ENCODE results near the gene ETS1.

Gene ETS1

DNA sequence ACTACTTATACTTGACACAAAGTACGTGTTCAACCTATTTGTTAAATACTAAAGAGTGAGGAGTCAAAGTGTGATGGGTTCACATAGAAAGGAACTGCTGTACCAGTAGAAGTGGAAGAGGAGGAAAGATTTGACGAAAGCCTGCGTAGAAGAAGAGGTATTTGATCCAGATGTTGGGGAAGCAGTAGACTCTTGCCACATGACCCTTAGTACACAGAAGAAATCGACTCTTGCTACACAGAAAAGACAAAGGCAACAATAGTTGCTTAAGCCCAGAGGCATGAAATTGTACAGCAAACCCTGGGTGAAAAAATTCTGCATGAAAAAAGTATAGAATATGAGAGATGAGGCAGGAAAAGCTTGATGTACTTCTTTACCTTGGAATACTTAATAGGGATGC is 152.9 kb downstream of the ETS1 start:
- TF ChIP-seq, protein P1, sequence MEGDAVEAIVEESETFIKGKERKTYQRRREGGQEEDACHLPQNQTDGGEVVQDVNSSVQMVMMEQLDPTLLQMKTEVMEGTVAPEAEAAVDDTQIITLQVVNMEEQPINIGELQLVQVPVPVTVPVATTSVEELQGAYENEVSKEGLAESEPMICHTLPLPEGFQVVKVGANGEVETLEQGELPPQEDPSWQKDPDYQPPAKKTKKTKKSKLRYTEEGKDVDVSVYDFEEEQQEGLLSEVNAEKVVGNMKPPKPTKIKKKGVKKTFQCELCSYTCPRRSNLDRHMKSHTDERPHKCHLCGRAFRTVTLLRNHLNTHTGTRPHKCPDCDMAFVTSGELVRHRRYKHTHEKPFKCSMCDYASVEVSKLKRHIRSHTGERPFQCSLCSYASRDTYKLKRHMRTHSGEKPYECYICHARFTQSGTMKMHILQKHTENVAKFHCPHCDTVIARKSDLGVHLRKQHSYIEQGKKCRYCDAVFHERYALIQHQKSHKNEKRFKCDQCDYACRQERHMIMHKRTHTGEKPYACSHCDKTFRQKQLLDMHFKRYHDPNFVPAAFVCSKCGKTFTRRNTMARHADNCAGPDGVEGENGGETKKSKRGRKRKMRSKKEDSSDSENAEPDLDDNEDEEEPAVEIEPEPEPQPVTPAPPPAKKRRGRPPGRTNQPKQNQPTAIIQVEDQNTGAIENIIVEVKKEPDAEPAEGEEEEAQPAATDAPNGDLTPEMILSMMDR (IDR thresholded peaks at IDR 0.05; ENCODE audit: insufficient read depth, missing control alignments) = no peak
- no peak for FAIRE-seq
- no peak for DNase-seq (ENCODE audit: insufficient read length, low spot score)

- FAIRE-seq (no peak), DNase-seq (ENCODE audit: insufficient read length, low spot score) (no peak)
- TF ChIP-seq, protein P1 (IDR thresholded peaks at IDR 0.05; ENCODE audit: insufficient read depth, missing control alignments) = no peak
Measured at GRCh38 chr11:128432926-128433325, 154.4 kb downstream of the ETS1 start.

- no peak for FAIRE-seq
- TF ChIP-seq, protein P1 (IDR thresholded peaks at IDR 0.05; ENCODE audit: insufficient read depth, missing control alignments) = no peak
- no peak for DNase-seq (ENCODE audit: insufficient read length, low spot score)
Measured at GRCh38 chr11:128431931-128432330, 155.4 kb downstream of the ETS1 start.

GRCh38 chr11:128428935-128429334 is 158.4 kb downstream of the ETS1 start:
- no peak for DNase-seq (ENCODE audit: insufficient read length, low spot score)
- TF ChIP-seq, protein P1 (IDR thresholded peaks at IDR 0.05; ENCODE audit: insufficient read depth, missing control alignments) = no peak
- FAIRE-seq = no peak

- no peak for FAIRE-seq
- TF ChIP-seq, protein P1 (IDR thresholded peaks at IDR 0.05; ENCODE audit: insufficient read depth, missing control alignments) = no peak
- no peak for DNase-seq (ENCODE audit: insufficient read length, low spot score)
Measured at GRCh38 chr11:128424851-128425285, 162.5 kb downstream of the ETS1 start.

GRCh38 chr11:128424271-128424711 is 163.1 kb downstream of the ETS1 start:
- TF ChIP-seq, protein P1 (IDR thresholded peaks at IDR 0.05; ENCODE audit: insufficient read depth, missing control alignments) = no peak
- FAIRE-seq = no peak
- no peak for DNase-seq (ENCODE audit: insufficient read length, low spot score)

DNA sequence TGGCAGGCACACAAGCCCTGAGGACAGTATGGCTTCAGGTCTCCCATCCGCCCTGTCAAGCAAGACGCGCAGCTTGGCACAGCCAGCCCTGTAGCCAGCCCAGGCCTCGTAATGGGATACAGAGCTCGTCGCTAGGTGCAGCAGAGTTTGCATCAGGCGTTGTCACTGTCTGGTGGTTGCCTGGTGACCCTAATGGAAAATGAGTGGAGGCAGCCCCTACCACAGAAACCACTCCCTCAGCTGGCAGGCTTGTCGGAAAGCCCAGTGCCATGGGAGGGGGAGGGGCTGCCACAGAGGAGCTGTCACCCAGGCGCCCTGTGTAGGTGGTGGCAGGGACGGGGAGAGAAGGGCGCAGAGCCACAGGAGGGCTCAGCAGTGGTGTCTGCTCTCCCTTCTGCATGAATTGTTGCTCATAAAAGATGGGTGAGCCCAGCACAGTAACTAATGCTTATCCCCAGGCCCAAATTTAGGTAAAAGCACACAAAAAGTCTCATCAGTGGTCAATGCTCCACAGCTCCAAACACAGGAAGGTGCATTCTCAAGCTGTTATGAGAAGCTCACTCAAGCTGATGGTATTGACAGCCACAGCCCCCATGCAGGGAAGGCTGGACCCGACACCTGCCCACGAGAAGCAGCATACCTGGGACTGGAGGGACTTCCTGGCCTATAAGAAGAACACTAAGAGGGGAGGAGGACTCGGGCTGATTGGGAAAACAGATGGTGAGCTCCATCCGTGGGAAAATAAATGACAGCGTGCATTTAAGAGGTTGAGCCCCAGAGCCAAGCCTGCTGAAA is 164.6 kb downstream of the ETS1 start:
- DNase-seq (ENCODE audit: insufficient read length, low spot score) (no peak), FAIRE-seq (no peak)
- TF ChIP-seq, protein P1 (IDR thresholded peaks at IDR 0.05; ENCODE audit: insufficient read depth, missing control alignments) = no peak
